Measurements from ENCODE around the gene TTYH1. TPM values are rescaled to one million over a fixed set of nuclear protein-coding genes. Genes with fewer than 3 reads are reported as not detected.
A peak's percentile ranks its signal among the peaks of the same experiment; 100 is the strongest.
"Not testable (repeated sequence)": the region's sequence is repeated elsewhere in the genome, so short reads cannot be mapped to it uniquely, and the experiment has no call there.

The TTYH1 gene
- total RNA-seq, 6 experiments from 2014 or later: 0.30 to 0.93 (median 0.35) TPM; not detected in 1

- DNase-seq (no peak), ATAC-seq (peak; percentile 8 to 41 (median 36))
- no peaks in the 10 kb centered on the region for H3K4me1 ChIP-seq
- 42% methylated on average over 6 of the region's 16 CpGs for WGBS (ENCODE audit: insufficient coverage, low coverage, low lambda C conversion rate, missing lambda C conversion rate)
- H3K4me3 ChIP-seq: no peak overlapping the region
- intact Hi-C loops (cut with DNase I): no loop called here
- H3K27me3 ChIP-seq: no peaks in the 10 kb centered on the region
- no peaks in the 10 kb centered on the region for H3K36me3 ChIP-seq
- TF ChIP-seq POLR2A (IDR thresholded peaks at IDR 0.05): no peak
- no peak for TF ChIP-seq CTCF (IDR thresholded peaks at IDR 0.05)
- H3K9me3 ChIP-seq: no peaks in the 10 kb centered on the region
- H3K27ac ChIP-seq: peak overlapping the region in 1 of 3 donors; percentile 23
Measured at GRCh38 chr19:54373781-54374631, 41.3 kb upstream of the TTYH1 start.

DNA sequence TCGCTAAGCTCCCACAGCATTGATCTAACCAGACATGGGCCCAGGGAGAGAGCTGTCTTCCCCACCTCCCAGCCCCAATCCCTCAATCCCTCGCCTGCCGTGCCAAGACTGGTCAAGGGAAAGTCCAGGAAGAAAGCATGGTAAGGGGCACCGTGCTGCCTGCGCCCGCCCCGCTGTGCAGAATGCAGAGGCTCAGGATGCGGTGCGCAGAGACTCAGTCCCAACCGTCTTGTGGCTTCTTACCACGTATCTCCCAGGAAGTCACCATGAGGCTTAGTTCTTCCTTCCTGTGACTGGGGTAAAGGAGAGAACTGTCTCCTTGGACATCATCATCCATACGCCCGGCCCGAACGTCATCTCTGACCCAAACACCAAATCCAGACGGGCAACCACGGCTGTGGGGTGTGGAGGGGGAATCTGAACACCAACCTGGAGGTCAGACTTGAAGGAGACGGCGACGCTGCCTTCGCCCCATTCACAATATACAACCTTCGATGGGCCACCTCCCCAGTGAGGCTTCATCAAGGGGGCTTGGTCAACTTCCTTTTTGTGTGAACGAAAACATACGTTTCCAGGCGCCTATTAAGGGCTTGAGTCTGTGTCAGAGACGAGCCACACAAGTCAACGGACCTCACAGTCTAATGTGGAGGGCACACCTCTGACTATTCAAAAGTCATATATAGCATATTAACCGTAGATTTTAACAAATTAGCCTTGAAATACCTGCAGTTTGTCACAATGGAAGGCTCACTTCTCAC is 39.9 kb upstream of the TTYH1 start:
- H3K27me3 ChIP-seq; intact Hi-C loops (cut with DNase I); H3K27ac ChIP-seq; H3K4me3 ChIP-seq; H3K36me3 ChIP-seq; H3K9me3 ChIP-seq; H3K4me1 ChIP-seq; DNase-seq: not testable (repeated sequence)
- 40% methylated on average over 13 of the region's 28 CpGs for WGBS (ENCODE audit: insufficient coverage, low coverage, low lambda C conversion rate, missing lambda C conversion rate)
- peak; percentile 14 to 27 (median 20) for ATAC-seq

GRCh38 chr19:54376610-54377285 is 38.5 kb upstream of the TTYH1 start:
- no peak for TF ChIP-seq POLR2A (IDR thresholded peaks at IDR 0.05)
- TF ChIP-seq CTCF (IDR thresholded peaks at IDR 0.05): no peak
- H3K27ac ChIP-seq: no peak overlapping the region
- ATAC-seq (no peak), DNase-seq (no peak)
- no peak overlapping the region for H3K4me3 ChIP-seq
- intact Hi-C loops (cut with DNase I): no loop called here
- 50% methylated on average over 11 of the region's 11 CpGs for WGBS (ENCODE audit: insufficient coverage, low coverage, low lambda C conversion rate, missing lambda C conversion rate)
- H3K9me3 ChIP-seq: no peaks in the 10 kb centered on the region
- no peaks in the 10 kb centered on the region for H3K27me3 ChIP-seq
- H3K36me3 ChIP-seq: no peaks in the 10 kb centered on the region
- no peaks in the 10 kb centered on the region for H3K4me1 ChIP-seq

DNA sequence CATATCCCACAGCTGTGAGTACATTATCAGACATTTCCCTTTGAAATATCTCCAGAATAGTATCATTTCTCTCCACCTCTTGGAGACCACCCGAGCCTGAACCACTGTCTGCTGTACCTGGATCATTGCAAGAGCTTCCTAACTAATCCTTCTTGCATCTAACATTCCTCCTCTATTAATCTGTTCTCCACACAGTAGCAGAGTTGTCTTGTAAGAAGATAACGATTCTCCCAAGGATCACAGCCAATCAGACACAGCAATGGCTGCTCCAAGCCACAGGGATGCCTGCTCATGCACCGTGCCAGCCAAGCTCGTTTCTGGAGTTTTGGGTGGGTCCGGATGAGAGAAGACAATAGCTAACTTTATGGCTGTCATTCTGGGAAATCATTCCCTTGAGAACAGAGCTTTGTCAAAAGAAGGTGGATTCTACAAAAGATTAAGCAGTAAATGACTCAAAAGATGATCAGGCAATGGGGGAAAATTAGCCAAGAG is 36.0 kb upstream of the TTYH1 start:
- H3K27ac ChIP-seq: no peak overlapping the region
- H3K4me1 ChIP-seq: no peaks in the 10 kb centered on the region
- DNase-seq (no peak), ATAC-seq (no peak)
- H3K36me3 ChIP-seq: no peaks in the 10 kb centered on the region
- TF ChIP-seq POLR2A (IDR thresholded peaks at IDR 0.05) (no peak), CTCF (IDR thresholded peaks at IDR 0.05) (no peak)
- intact Hi-C loops (cut with DNase I): no loop called here
- no peaks in the 10 kb centered on the region for H3K27me3 ChIP-seq
- no peak overlapping the region for H3K4me3 ChIP-seq
- H3K9me3 ChIP-seq: no peaks in the 10 kb centered on the region
- 31% methylated on average over 4 of the region's 5 CpGs for WGBS (ENCODE audit: insufficient coverage, low coverage, low lambda C conversion rate, missing lambda C conversion rate)
